Brain microvascular endothelial cell (primary cell): ENCODE results near the gene IL23A.
A peak's percentile ranks its signal among the peaks of the same experiment; 100 is the strongest.

Experiments
- DNase-seq: peaks from one replicate; pipeline ENCODE4 v3.0.0-alpha.2; 2020
- H3K27ac ChIP-seq: fragments of 250-450 bp; sonication (Bioruptor Pico); 2 replicates; pipeline ENCODE4 v1.5.1; 2020; ENCODE audit warnings: mild to moderate bottlenecking, moderate library complexity
- H3K27me3 ChIP-seq: fragments of 250-450 bp; sonication (Bioruptor Pico); replicated peaks from 2 replicates; pipeline ENCODE4 v1.5.1; 2020; ENCODE audit warnings: mild to moderate bottlenecking
- H3K36me3 ChIP-seq: fragments of 250-450 bp; sonication (Bioruptor Pico); replicated peaks from 2 replicates; pipeline ENCODE4 v1.5.1; 2020; ENCODE audit warnings: mild to moderate bottlenecking
- H3K4me3 ChIP-seq: 2 replicates; pipeline ENCODE4 v1.5.1; 2011; ENCODE audit warnings: low read depth, mild to moderate bottlenecking, control low read depth, low read length, moderate library complexity
- CTCF ChIP-seq: IDR thresholded peaks from 2 replicates; pipeline ENCODE4 v1.5.1; 2011; ENCODE audit warnings: low read depth, mild to moderate bottlenecking, moderate library complexity, low read length, control low read depth, inconsistent platforms; ENCODE audit errors: missing control alignments
- in situ Hi-C: cut with HindIII; loops from 2 replicates; pipeline ENCODE4 v1.10.0; 2017; ENCODE audit warnings: low sequenced_read_pairs, low pct_ligation_motif_present

The IL23A gene

GRCh38 chr12:56299308-56299852 is 39.3 kb upstream of the IL23A start:
- TF ChIP-seq CTCF: no peak
- Histone ChIP-seq H3K4me3 (peak overlapping the region; percentile 93), H3K27ac (peak overlapping the region; percentile 80), H3K27me3 (no peaks in the 10 kb centered on the region), H3K36me3 (peaks cover 9% of the 10 kb centered on the region)
- in situ Hi-C loops: no loop called here
- DNase-seq: no peak

- Histone ChIP-seq H3K4me3 (peak within 1 kb of the TSS; percentile 93), H3K36me3 (peaks cover 12% of the 10 kb centered on the region), H3K27ac (peak within 1 kb of the TSS; percentile 80), H3K27me3 (no peaks in the 10 kb centered on the region)
- peak; percentile 97 for DNase-seq
- TF ChIP-seq CTCF: no peak
- in situ Hi-C loops: no loop called here
These were observed 38.6 kb upstream of the IL23A start, which contains the start of gene CS for GRCh38 chr12:56299853-56300643. Gene CS, minus strand, starts transcription at chr12:56300330. Its CDS starts 129 bp downstream, at chr12:56300201.

- no peak for DNase-seq
- in situ Hi-C loops: no loop called here
- TF ChIP-seq CTCF: no peak
- H3K27ac ChIP-seq: peak overlapping the region; percentile 80
- H3K4me3 ChIP-seq: peak overlapping the region; percentile 93
- peaks cover 16% of the 10 kb centered on the region for H3K36me3 ChIP-seq
- no peaks in the 10 kb centered on the region for H3K27me3 ChIP-seq
These were observed 37.8 kb upstream of the IL23A start for GRCh38 chr12:56300644-56301464.

- no peak overlapping the region for H3K27ac ChIP-seq
- in situ Hi-C loops: no loop called here
- TF ChIP-seq CTCF: no peak
- no peak overlapping the region for H3K4me3 ChIP-seq
- no peaks in the 10 kb centered on the region for H3K27me3 ChIP-seq
- H3K36me3 ChIP-seq: peaks cover 26% of the 10 kb centered on the region
- DNase-seq: no peak
These were observed 34.4 kb upstream of the IL23A start for GRCh38 chr12:56304276-56304675.

GRCh38 chr12:56304872-56305590 is 33.7 kb upstream of the IL23A start:
- Histone ChIP-seq H3K27me3 (no peaks in the 10 kb centered on the region), H3K4me3 (no peak overlapping the region), H3K36me3 (peaks cover 31% of the 10 kb centered on the region), H3K27ac (no peak overlapping the region)
- in situ Hi-C loops: no loop called here
- no peak for DNase-seq
- no peak for TF ChIP-seq CTCF
